ENCODE results near the gene CDC25C.

GRCh38 chr5:138289296-138289695 lies 42.3 kb downstream of the CDC25C start:
- no peak for TF ChIP-seq POLR2A (IDR thresholded peaks at IDR 0.05)
- no peak for TF ChIP-seq CTCF (IDR thresholded peaks at IDR 0.05)
- TF ChIP-seq POLR2AphosphoS5 (IDR thresholded peaks at IDR 0.05), result no peak

All from prostate gland (tissue), 2 donors.